Measurements from ENCODE around the gene SLU7.
"Not testable (repeated sequence)": the region's sequence is repeated elsewhere in the genome, so short reads cannot be mapped to it uniquely, and the experiment has no call there.

Gene SLU7

DNA sequence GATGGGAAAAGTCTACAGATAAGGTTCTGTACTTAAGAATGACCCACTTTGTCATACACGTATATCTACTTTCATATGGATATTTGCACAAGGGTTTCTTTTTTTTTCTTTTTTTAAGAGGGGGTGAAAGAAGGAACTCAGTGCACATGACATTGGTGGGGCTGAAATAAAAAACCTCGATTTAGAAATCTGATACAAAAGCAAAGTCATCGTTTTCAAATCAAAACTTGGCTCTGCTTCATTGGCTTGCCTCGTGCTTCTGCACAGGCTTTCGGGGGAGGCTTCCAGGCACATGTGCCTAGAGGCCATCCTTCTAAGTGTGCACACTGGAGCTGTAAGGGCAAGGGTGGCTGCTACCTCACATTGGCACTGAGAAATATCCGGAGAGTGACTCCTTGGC is 33.9 kb upstream of the SLU7 start:
- no peak for DNase-seq
- in situ Hi-C loops (cut with HindIII; ENCODE audit: low pct_ligation_motif_present, low pct_unique_long_range_greater_than_20kb, low sequenced_read_pairs) = no loop called here

DNA sequence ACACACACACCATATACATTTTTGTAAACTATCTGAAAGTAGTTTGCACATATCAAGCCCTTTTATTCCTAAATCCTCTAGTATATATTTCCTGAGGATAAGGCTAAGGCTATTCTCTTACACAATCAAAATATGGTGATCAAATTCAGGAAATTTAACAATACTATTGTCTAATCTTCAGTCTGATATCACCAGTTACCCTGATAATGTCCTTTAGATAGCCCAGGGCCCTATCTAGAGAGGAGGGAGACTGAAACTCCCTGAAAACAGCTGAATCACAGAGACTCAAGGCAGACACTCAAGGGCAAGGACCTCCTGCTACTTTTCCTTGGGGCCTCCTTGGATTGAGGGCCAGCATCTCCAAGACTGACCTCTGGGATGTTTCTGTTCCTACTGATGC is 33.2 kb upstream of the SLU7 start:
- DNase-seq = no peak
- in situ Hi-C loops (cut with HindIII; ENCODE audit: low pct_ligation_motif_present, low pct_unique_long_range_greater_than_20kb, low sequenced_read_pairs) = no loop called here

DNA sequence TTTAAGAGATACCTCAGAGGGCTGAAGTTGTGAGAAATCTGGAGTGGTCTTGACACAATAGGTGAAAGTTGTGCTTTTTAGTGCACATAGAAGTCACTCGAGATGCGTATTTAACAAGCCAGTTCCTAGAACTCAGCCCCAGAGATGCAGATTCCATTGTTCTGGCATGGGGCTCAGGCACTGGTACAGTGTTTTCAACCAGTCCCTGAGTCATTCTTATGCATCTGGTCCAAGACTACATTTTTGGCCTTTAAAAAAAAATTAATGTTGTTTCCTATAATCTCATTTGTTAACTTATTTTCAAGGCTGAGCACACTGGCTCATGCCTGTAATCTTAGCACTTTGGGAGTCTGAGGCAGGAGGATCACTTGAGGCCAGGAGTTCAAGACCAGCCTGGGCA is 32.4 kb upstream of the SLU7 start:
- in situ Hi-C loops (cut with HindIII; ENCODE audit: low pct_ligation_motif_present, low pct_unique_long_range_greater_than_20kb, low sequenced_read_pairs) = no loop called here
- DNase-seq = no peak

DNA sequence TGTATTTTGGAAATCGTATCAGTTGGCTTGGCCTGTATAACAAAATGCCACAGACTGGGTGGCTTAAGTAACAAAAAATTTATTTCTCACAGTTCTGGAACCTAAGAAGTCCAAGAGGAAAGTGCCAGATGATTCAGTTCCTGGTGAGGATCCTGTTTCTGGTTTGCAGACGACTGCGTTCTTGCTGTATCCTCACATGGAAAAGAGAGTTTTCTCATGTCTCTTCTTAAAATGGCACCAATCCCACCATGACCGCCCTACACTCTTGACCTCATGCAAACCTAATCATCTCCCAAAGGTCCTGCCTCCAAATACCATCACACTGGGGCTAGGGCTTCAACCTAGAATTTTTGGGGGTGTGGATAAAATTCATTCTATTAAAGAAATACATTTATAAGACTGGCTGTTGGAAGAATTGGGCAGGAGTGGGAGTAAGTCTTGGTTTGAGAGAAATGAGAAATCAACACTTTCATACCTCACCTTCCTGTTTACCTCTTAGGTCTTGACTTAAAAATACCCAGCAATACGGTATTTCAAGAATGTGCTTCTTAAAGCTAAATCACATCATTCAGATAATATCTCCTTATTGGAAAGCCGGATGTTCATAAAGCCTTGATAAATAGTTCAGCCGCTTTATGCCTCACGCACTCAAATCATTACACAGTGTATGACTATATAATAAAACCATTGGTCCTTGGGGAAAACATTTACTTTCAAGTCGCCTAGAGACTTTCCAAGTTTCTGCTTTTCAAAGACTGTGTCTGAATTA is 31.5 kb upstream of the SLU7 start:
- in situ Hi-C loops (cut with HindIII; ENCODE audit: low pct_ligation_motif_present, low pct_unique_long_range_greater_than_20kb, low sequenced_read_pairs) = no loop called here

DNA sequence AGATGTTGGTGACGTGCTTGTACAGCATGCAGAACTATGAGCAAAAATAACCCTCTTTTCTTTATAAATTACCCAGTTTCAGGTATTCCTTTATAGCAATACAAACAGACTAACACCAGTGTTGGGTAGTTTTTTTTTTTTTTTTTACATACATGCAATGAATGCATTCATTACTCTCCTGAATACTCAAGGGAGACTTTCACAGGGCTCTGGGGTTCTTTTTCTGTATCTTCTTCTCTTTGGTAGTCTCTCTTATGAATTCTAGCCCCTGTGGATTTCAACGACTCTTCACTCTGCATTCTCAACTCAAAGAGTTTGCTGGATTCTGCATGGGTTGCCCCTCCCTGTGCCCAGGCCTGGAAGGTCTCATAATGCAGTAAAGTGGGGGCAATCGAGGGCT is 30.6 kb upstream of the SLU7 start:
- no peak for DNase-seq
- in situ Hi-C loops (cut with HindIII; ENCODE audit: low pct_ligation_motif_present, low pct_unique_long_range_greater_than_20kb, low sequenced_read_pairs) = no loop called here

More for the DNA sequence above, 31.5 kb upstream of the SLU7 start:
- no peak for DNase-seq

DNA sequence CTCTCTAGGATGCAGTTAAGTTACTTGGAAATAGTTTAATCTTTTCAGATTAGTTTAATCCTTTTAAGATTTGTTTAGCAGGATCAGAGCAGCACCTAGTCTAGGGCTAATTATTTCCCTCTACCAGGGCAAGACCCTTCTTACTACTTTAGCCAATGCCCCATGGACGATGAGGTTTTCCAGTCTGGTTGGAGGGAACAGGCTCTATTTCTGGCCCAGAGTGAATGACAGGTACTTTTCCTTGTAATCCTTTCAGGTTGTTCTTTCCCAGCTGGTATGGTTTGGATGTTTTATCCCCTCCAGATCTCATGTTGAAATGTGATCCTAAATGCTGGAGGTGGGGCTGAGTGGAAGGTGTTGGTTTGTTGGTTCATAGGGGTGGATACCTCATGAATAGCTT is 30.0 kb upstream of the SLU7 start:
- in situ Hi-C loops (cut with HindIII; ENCODE audit: low pct_ligation_motif_present, low pct_unique_long_range_greater_than_20kb, low sequenced_read_pairs) = no loop called here
- DNase-seq = no peak

DNA sequence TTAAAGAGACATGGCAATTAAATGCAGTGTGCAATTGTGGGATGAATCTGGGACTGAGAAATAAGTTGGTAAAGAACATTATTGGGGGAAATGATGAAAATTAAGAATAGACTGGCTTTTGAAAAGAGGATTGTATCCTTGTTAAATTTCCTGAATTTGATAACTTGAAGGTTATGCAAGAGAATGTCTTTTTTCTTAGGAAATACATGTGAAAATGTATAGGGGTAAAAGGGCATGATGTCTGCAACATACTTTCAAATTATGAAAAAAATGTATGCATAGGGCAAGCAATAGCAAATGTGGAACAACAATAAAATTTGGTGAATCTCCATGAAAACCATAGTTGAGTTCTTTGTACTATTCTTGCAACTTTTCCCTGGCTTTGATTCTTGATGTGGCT is 26.9 kb upstream of the SLU7 start:
- in situ Hi-C loops (cut with HindIII; ENCODE audit: low pct_ligation_motif_present, low pct_unique_long_range_greater_than_20kb, low sequenced_read_pairs) = no loop called here
- no peak for DNase-seq

DNA sequence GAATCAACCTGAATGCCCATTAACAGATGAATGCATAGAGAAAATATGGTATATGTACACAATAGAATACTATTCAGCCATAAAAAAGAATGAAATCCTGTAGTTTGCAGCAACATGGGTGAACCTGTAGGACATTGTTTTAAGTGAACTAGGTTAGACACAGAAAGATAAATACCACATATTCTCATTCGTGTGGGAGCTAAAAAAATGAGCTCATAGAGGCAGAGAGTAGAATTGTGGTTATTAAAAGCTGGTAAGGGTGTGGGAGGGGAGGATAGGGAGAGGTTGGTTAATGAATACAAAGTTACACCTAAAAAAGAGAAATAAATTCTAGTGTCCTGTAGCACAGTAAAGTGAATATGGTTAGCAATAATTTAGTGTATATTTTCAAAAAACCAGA is 26.3 kb upstream of the SLU7 start:
- in situ Hi-C loops (cut with HindIII; ENCODE audit: low pct_ligation_motif_present, low pct_unique_long_range_greater_than_20kb, low sequenced_read_pairs) = no loop called here
- DNase-seq = no peak

DNA sequence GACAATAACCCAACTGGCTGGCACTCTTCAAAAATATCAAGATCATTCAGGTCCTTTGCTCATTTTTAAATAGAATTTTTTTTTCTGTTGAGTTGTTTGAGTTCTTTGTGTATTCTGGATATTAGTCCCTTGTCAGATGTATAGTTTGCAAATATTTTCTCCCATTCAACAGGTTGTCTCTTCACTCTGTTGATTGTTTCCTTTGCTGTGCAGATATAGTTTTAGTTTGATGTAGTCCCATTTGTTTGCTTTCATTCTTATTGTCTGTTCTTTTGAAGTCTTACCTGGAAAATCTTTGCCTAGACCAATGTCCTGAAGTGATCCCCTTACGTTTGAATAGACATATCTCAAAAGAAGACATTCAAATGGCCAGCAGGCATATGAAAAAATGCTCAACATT is 25.5 kb upstream of the SLU7 start:
- in situ Hi-C loops (cut with HindIII; ENCODE audit: low pct_ligation_motif_present, low pct_unique_long_range_greater_than_20kb, low sequenced_read_pairs) = no loop called here
- DNase-seq = no peak

DNA sequence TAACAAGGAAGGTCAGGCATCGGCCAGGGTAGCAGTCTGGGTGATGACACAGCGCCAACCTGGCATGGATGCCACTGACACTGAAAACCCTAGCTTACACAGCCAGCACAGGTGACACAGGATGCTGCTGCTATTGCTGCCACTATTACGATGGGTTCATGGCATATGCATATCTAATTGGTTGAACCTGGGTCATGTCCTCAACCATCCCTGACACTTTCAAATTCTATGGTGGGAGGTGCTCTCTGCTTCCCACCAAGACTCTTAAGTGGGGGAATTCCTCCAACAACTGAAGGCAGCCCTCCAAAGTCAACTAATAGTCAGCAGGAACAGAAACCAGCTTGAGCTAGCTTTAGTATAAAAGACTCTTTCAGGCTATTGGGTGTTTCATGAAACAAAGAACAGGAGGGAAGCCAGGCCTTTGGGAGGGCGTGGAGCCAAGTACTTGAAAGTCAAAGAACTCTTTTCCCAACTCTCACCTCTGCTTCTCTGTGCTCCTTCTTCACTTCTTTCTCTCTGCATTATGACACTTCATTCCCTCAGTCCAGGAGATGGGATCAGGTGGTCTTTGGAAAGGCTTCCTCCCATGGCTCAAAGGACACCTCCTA is 24.0 kb upstream of the SLU7 start:
- in situ Hi-C loops (cut with HindIII; ENCODE audit: low pct_ligation_motif_present, low pct_unique_long_range_greater_than_20kb, low sequenced_read_pairs) = no loop called here
- no peak for DNase-seq

DNA sequence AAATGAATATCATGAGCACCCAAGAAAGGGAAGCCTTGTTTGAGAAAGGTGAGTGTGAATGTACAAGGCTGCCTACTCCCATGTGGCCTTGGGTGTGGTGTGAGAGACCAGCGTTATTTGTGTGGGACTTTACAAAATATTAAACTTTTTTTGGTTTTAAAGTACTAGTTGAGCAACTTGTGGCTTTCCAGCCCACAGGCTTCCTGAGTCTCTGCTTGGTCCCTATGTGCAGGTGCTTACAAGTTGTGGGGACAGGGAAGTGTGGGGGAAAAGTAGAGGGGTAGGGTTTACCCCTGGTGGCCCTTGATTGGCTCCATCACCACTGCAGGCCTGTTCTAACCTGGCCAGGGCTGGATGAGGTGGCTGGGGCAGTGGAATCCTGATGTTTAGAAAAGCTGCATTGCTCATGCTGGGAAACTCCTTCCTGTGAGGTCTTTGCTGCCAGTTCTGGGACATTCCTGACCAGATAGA is 22.5 kb upstream of the SLU7 start:
- in situ Hi-C loops (cut with HindIII; ENCODE audit: low pct_ligation_motif_present, low pct_unique_long_range_greater_than_20kb, low sequenced_read_pairs) = no loop called here
- no peak for DNase-seq

DNA sequence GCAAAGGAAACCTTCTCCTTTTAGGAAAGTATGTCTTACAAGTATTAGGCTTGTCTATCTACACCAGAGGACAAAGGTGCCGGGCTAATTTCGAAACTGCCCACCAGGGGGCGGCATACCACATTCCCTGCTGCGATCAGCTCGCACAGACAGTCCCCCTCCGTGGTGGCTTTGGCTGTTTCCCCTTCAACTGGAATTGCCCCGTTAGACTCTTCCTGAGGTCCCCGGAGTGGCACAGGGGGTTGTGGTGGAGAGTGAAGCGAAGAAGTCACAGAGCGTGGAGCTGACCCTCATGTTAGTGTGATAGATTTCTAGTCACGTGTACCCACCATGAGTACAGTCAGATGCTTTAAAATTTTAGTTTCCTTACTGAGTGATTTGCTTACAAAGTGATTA is 20.3 kb upstream of the SLU7 start:
- DNase-seq = peak; percentile 69

DNA sequence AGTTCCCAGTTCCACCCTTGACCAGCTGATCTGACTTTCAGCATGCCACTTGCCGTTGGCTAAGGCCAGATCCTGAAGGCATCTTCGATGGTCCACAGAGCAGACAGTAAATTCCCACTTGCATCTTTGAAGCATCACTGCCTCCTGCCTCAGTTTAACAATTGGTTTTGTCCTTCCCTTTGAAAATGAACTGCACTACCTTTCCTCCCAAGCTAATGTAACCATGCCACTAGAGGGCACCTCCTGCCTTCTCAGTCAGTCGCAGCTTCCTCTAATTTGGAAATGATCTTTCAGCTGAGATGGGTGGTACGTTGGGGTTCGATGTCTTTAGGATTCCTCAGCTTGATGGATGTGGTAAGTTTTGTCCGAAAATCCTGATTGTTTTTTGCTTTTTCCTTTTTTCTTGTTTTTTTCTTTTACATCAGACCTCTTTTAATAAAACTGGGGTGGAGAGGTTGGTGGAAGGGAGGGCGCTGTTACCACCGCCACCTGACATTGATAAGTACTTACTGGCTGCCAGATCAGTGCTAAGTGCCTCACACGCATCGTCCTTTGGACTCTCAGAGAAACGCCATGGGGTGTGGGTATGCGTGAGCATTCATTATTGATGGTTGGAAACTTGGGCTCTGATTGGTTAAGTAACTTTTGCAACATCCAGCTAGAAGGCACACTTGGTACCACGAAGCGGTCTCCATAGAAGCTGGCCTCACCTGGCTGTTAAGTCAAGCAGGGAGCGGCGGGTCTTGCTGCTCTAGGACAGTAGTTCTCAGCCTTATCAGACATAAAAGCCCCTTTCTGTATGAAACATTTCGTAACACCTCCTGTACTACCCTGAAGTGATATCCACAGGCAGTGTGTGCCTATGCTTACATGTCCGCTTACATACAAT is 19.7 kb upstream of the SLU7 start:
- in situ Hi-C loops (cut with HindIII; ENCODE audit: low pct_ligation_motif_present, low pct_unique_long_range_greater_than_20kb, low sequenced_read_pairs) = no loop called here
- peak; percentile 54 for DNase-seq

More for the DNA sequence above, 20.3 kb upstream of the SLU7 start:
- in situ Hi-C loops (cut with HindIII; ENCODE audit: low pct_ligation_motif_present, low pct_unique_long_range_greater_than_20kb, low sequenced_read_pairs) = no loop called here

DNA sequence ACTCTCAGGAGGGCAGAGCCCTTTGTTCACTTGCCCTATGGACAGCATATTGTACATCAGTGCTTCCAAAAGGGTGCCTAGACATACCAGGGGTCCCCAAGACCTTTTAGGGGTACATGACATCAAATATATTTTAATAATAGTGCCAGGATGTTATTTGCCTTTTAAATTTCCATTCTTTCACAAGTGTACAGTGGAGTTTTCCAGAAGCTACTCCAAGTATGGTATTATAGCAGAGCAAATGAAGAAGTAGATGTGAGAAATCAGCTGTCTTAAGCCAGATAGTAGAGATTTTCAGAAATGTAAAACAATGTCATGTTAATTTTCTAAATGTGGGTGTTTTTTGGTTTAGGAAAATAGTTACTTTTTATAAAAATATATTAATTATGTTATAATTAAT is 18.4 kb upstream of the SLU7 start:
- no peak for DNase-seq
- in situ Hi-C loops (cut with HindIII; ENCODE audit: low pct_ligation_motif_present, low pct_unique_long_range_greater_than_20kb, low sequenced_read_pairs) = no loop called here

DNA sequence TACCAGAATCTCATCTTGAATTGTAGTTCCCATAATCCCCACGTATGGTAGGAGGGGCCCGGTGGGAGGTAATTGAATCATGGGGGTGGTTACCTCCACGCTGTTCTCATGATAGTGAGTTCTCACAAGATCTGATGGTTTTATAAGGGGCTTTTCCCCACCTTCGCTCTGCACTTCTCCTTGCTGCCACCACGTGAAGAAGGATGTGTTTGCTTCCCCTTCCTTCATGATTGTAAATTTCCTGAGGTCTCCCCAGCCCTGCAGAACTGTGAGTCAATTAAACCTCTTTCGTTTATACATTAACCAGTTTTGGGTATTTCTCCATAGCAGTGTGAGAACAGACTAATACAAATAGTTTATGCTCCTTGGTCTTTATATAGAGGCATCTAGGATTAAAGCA is 17.8 kb upstream of the SLU7 start:
- DNase-seq = peak; percentile 11
- in situ Hi-C loops (cut with HindIII; ENCODE audit: low pct_ligation_motif_present, low pct_unique_long_range_greater_than_20kb, low sequenced_read_pairs) = not testable (repeated sequence)

DNA sequence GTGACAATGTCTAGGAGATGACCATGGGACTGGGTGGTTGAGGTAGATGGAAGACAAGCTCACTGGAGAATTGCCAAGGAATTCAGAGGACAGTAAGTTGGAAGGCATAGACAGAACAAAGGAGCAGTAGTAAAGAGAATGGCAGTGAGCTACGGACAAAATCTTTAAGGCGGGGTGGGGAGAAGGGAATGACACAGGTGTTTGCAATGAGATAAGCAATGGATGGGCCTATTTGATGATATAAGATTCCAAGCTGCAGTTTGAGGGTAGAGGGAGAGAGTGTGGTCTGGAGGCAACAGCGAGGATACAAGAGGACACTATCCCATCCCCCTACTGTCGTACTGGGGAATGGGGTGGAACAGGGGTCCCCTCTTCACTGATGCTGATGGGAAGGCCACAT is 17.1 kb upstream of the SLU7 start:
- DNase-seq = no peak
- in situ Hi-C loops (cut with HindIII; ENCODE audit: low pct_ligation_motif_present, low pct_unique_long_range_greater_than_20kb, low sequenced_read_pairs) = no loop called here

DNA sequence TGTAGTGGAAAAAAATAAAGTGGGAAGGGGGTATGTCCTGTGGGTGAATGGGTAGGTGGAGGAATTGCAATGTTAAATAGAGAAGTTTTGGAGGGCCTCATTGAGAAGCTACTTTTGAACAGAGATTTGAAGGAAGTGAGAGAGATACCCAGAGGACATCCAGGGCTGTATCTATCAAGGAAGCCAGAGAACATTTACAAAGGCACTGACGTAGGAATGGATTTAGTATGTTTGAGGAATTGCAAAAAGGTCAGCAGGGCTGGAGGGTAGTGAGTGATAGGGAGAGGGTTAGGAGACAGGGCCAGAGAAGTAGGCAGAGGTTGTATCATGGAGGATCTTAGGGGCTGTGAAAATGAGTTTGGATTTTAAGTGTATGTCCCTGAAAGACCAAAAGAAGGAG is 16.7 kb upstream of the SLU7 start:
- DNase-seq = no peak
- in situ Hi-C loops (cut with HindIII; ENCODE audit: low pct_ligation_motif_present, low pct_unique_long_range_greater_than_20kb, low sequenced_read_pairs) = no loop called here

DNA sequence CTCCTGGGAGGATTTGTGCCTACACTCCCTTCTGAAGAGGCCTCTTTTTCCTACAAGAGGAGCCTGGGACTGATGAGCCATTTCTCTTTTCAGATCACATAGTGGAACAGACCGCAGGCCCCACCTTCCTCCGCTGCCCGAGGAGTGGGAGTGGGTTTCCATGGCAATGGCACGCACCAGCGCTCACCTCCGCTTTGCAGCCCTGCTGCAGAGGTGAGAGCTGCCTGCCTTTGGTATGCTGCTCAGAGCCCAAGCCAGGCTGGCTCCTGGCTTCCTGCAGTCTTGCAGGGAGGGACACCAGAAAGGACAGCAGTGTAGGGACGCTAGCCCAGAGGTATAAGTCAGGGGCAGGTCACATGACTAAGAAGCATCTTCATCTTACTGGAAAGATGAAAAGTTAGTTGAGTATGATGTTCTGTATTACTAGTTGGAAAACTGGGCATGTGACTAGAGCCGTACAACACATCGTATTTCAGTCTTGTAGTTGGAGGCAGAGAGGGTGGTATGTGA is 15.2 kb upstream of the SLU7 start:
- DNase-seq = peak; percentile 87
- in situ Hi-C loops (cut with HindIII; ENCODE audit: low pct_ligation_motif_present, low pct_unique_long_range_greater_than_20kb, low sequenced_read_pairs) = no loop called here

DNA sequence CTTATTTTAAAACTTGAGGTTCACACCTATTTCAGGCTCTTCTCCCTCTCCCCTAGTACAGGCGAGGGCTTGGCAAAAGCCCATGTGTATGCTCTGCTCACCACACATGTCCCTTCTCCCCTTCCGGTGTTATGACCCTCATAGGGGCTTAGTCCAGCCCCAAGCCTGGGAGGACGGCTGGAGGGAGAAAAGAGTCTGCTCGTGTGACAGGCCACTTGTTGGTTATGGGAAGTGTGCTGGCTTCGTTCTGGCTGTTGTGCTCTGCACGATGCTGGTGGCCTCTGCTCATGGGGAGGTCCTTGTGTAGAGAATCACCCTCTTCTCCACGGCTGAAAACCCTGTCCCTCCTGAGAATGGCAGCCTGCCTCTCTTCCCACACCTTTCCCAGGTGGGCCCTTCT is 13.9 kb upstream of the SLU7 start:
- no peak for DNase-seq
- in situ Hi-C loops (cut with HindIII; ENCODE audit: low pct_ligation_motif_present, low pct_unique_long_range_greater_than_20kb, low sequenced_read_pairs) = no loop called here

All from ACHN (cell line).